T-helper 2 cell treated with Interferon-gamma antibody and Interleukin-4, amounts not matched to agents 5 μg/mL and 100 μg/mL, for 36 hours (primary cell): Measurements from ENCODE around the gene CHGA.
A peak's percentile ranks its signal among the peaks of the same experiment; 100 is the strongest.

Experiments used
- DNase-seq: peaks from one replicate; pipeline ENCODE4 v3.0.0; 2021; ENCODE audit warnings: low spot score
- H3K27ac Mint-ChIP-seq: one replicate; pipeline ENCODE4 v1.8.0; 2021; ENCODE audit warnings: mild to moderate bottlenecking, mixed read lengths
- H3K27me3 Mint-ChIP-seq: one replicate; pipeline ENCODE4 v1.8.0; 2021; ENCODE audit warnings: low read depth, mixed read lengths
- H3K36me3 Mint-ChIP-seq: one replicate; pipeline ENCODE4 v1.8.0; 2021; ENCODE audit warnings: low read depth, mixed read lengths
- H3K4me1 Mint-ChIP-seq: one replicate; pipeline ENCODE4 v1.8.0; 2021; ENCODE audit warnings: low read depth, mixed read lengths
- H3K4me3 Mint-ChIP-seq: one replicate; pipeline ENCODE4 v1.8.0; 2022; ENCODE audit warnings: mild to moderate bottlenecking, moderate library complexity, mixed read lengths
- H3K9me3 Mint-ChIP-seq: one replicate; pipeline ENCODE4 v1.8.0; 2021; ENCODE audit warnings: mixed read lengths

CHGA gene

GRCh38 chr14:92892589-92892988, 30.4 kb upstream of the CHGA start:
- peaks cover 21% of the 10 kb centered on the region for H3K9me3 Mint-ChIP-seq
- H3K27me3 Mint-ChIP-seq: peaks cover 3% of the 10 kb centered on the region
- H3K4me3 Mint-ChIP-seq: no peak overlapping the region
- no peak for DNase-seq
- no peak overlapping the region for H3K27ac Mint-ChIP-seq
- no peaks in the 10 kb centered on the region for H3K4me1 Mint-ChIP-seq
- no peaks in the 10 kb centered on the region for H3K36me3 Mint-ChIP-seq

- H3K4me3 Mint-ChIP-seq: no peak overlapping the region
- H3K4me1 Mint-ChIP-seq: peaks cover 10% of the 10 kb centered on the region
- H3K9me3 Mint-ChIP-seq: peaks cover 21% of the 10 kb centered on the region
- no peak for DNase-seq
- H3K27me3 Mint-ChIP-seq: no peaks in the 10 kb centered on the region
- H3K36me3 Mint-ChIP-seq: no peaks in the 10 kb centered on the region
- no peak overlapping the region for H3K27ac Mint-ChIP-seq
Observed at GRCh38 chr14:92895352-92895878, 27.5 kb upstream of the CHGA start.

- Mint-ChIP-seq H3K27ac (peak overlapping the region; percentile 70), H3K27me3 (peaks cover 5% of the 10 kb centered on the region), H3K9me3 (peaks cover 12% of the 10 kb centered on the region), H3K4me1 (peaks cover 10% of the 10 kb centered on the region), H3K4me3 (peak overlapping the region; percentile 52), H3K36me3 (no peaks in the 10 kb centered on the region)
- DNase-seq: peak; percentile 49
Observed at GRCh38 chr14:92897922-92898565, 24.9 kb upstream of the CHGA start.

GRCh38 chr14:92898566-92899131, 24.3 kb upstream of the CHGA start:
- H3K9me3 Mint-ChIP-seq: peaks cover 6% of the 10 kb centered on the region
- H3K4me1 Mint-ChIP-seq: peaks cover 10% of the 10 kb centered on the region
- peak overlapping the region; percentile 52 for H3K4me3 Mint-ChIP-seq
- no peak for DNase-seq
- H3K36me3 Mint-ChIP-seq: no peaks in the 10 kb centered on the region
- peaks cover 5% of the 10 kb centered on the region for H3K27me3 Mint-ChIP-seq
- H3K27ac Mint-ChIP-seq: no peak overlapping the region

GRCh38 chr14:92900660-92901059, 22.3 kb upstream of the CHGA start:
- Mint-ChIP-seq H3K27ac (no peak overlapping the region), H3K27me3 (peaks cover 5% of the 10 kb centered on the region), H3K4me1 (peaks cover 10% of the 10 kb centered on the region), H3K9me3 (no peaks in the 10 kb centered on the region), H3K4me3 (no peak overlapping the region), H3K36me3 (no peaks in the 10 kb centered on the region)
- no peak for DNase-seq

- peaks cover 10% of the 10 kb centered on the region for H3K4me1 Mint-ChIP-seq
- H3K27ac Mint-ChIP-seq: no peak overlapping the region
- H3K36me3 Mint-ChIP-seq: no peaks in the 10 kb centered on the region
- H3K9me3 Mint-ChIP-seq: no peaks in the 10 kb centered on the region
- peaks cover 5% of the 10 kb centered on the region for H3K27me3 Mint-ChIP-seq
- no peak for DNase-seq
- H3K4me3 Mint-ChIP-seq: no peak overlapping the region
Observed at GRCh38 chr14:92902191-92902590, 20.8 kb upstream of the CHGA start.

GRCh38 chr14:92902726-92903125, 20.2 kb upstream of the CHGA start:
- H3K4me3 Mint-ChIP-seq: no peak overlapping the region
- DNase-seq: no peak
- peaks cover 9% of the 10 kb centered on the region for H3K4me1 Mint-ChIP-seq
- no peaks in the 10 kb centered on the region for H3K9me3 Mint-ChIP-seq
- H3K36me3 Mint-ChIP-seq: no peaks in the 10 kb centered on the region
- H3K27ac Mint-ChIP-seq: no peak overlapping the region
- peaks cover 5% of the 10 kb centered on the region for H3K27me3 Mint-ChIP-seq

GRCh38 chr14:92903359-92903758, 19.6 kb upstream of the CHGA start:
- peaks cover 4% of the 10 kb centered on the region for H3K4me1 Mint-ChIP-seq
- H3K27ac Mint-ChIP-seq: no peak overlapping the region
- DNase-seq: no peak
- no peaks in the 10 kb centered on the region for H3K36me3 Mint-ChIP-seq
- H3K4me3 Mint-ChIP-seq: no peak overlapping the region
- H3K27me3 Mint-ChIP-seq: peaks cover 5% of the 10 kb centered on the region
- H3K9me3 Mint-ChIP-seq: no peaks in the 10 kb centered on the region

GRCh38 chr14:92905667-92906066, 17.3 kb upstream of the CHGA start:
- no peak for DNase-seq
- Mint-ChIP-seq H3K4me3 (no peak overlapping the region), H3K9me3 (no peaks in the 10 kb centered on the region), H3K27ac (no peak overlapping the region), H3K36me3 (no peaks in the 10 kb centered on the region), H3K27me3 (peaks cover 5% of the 10 kb centered on the region), H3K4me1 (no peaks in the 10 kb centered on the region)

- peaks cover 5% of the 10 kb centered on the region for H3K27me3 Mint-ChIP-seq
- H3K4me3 Mint-ChIP-seq: no peak overlapping the region
- no peaks in the 10 kb centered on the region for H3K4me1 Mint-ChIP-seq
- DNase-seq: no peak
- no peak overlapping the region for H3K27ac Mint-ChIP-seq
- H3K36me3 Mint-ChIP-seq: no peaks in the 10 kb centered on the region
- H3K9me3 Mint-ChIP-seq: no peaks in the 10 kb centered on the region
Observed at GRCh38 chr14:92906420-92906819, 16.5 kb upstream of the CHGA start.

GRCh38 chr14:92906823-92907222, 16.1 kb upstream of the CHGA start:
- Mint-ChIP-seq H3K9me3 (no peaks in the 10 kb centered on the region), H3K4me1 (no peaks in the 10 kb centered on the region), H3K4me3 (no peak overlapping the region), H3K27ac (no peak overlapping the region), H3K36me3 (no peaks in the 10 kb centered on the region), H3K27me3 (peaks cover 5% of the 10 kb centered on the region)
- no peak for DNase-seq

GRCh38 chr14:92907316-92907911, 15.5 kb upstream of the CHGA start:
- no peaks in the 10 kb centered on the region for H3K9me3 Mint-ChIP-seq
- peaks cover 5% of the 10 kb centered on the region for H3K27me3 Mint-ChIP-seq

GRCh38 chr14:92914087-92914656, 8.8 kb upstream of the CHGA start:
- H3K9me3 Mint-ChIP-seq: no peaks in the 10 kb centered on the region
- no peaks in the 10 kb centered on the region for H3K27me3 Mint-ChIP-seq
- H3K36me3 Mint-ChIP-seq: no peaks in the 10 kb centered on the region
- no peak overlapping the region for H3K27ac Mint-ChIP-seq
- DNase-seq: peak; percentile 33
- H3K4me3 Mint-ChIP-seq: no peak overlapping the region
- no peaks in the 10 kb centered on the region for H3K4me1 Mint-ChIP-seq

More at GRCh38 chr14:92907316-92907911, 15.5 kb upstream of the CHGA start:
- Mint-ChIP-seq H3K4me3 (no peak overlapping the region), H3K36me3 (no peaks in the 10 kb centered on the region), H3K27ac (no peak overlapping the region), H3K4me1 (no peaks in the 10 kb centered on the region)
- DNase-seq: no peak

GRCh38 chr14:92916201-92916600, 6.7 kb upstream of the CHGA start:
- no peaks in the 10 kb centered on the region for H3K4me1 Mint-ChIP-seq
- no peak overlapping the region for H3K27ac Mint-ChIP-seq
- no peak for DNase-seq
- no peak overlapping the region for H3K4me3 Mint-ChIP-seq
- no peaks in the 10 kb centered on the region for H3K9me3 Mint-ChIP-seq
- H3K27me3 Mint-ChIP-seq: peaks cover 2% of the 10 kb centered on the region
- no peaks in the 10 kb centered on the region for H3K36me3 Mint-ChIP-seq
